ENCODE data around the gene MATN1.

Gene MATN1

GRCh38 chr1:30757352-30758120 lies 34.2 kb upstream of the MATN1 start, which contains the start of gene LAPTM5:
Gene LAPTM5 (minus strand): TSS chr1:30757774. CDS start chr1:30757745, 29 bp downstream.
- DNase-seq, result no peak

DNA sequence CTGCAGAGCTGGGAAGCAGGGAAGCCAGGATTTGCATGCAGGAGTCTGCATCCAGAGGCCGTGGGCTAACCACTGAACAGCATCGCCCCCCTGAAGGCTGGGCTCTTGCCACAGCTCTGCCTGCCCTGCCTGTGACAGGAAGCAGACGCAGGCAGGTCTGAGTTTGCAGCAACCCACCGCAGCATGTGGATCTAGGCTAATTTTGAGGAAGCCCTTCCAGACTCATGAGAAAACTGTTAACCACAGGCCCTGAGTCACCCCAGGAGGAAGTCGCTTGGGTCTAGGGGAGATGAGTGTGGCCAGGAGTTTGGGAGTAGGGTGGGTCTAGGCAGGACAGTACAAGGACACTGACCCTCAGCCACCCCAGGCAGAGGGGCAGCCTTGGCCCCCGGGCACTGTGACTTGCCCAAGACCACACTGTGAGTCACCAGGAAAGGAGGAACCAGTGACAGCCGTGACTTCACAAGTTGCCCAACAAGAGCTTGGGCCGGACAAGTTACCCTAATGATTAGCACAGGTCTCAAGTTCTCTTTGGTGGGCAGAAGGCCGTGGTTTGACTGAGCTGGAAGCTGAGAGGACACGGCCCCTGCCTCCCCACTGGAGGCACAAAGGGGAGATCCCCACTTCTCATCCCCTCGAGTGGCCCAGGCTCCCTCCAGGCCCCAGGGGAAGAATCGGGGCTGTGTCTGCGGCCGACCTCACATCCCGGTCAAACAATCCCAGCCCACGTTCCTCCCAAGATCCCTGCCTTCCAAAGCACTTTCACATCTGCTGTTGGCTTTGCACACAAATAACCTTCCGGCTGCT lies 33.4 kb upstream of the MATN1 start:
- DNase-seq, result no peak

GRCh38 chr1:30756206-30756544 lies 32.8 kb upstream of the MATN1 start:
- DNase-seq, result no peak

DNA sequence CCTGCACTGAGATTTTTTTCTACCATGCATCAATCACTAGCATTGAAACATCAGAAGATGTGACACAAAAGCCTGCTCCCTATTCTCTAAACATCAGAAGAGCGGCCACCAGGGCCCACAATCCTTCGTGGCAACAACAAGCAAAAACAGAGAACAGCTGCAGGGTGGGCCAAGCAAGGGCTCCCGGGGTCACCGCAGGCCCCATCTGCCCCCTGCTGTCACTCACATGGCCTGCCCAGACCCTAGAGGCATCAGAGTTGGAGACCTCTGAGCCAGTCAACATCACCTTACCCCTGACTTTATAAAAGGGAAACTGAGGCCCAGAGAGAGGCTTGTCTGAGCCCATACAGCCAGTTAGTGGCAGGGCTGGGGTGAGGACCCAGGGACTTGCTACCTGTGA lies 32.4 kb upstream of the MATN1 start:
- DNase-seq, result no peak

DNA sequence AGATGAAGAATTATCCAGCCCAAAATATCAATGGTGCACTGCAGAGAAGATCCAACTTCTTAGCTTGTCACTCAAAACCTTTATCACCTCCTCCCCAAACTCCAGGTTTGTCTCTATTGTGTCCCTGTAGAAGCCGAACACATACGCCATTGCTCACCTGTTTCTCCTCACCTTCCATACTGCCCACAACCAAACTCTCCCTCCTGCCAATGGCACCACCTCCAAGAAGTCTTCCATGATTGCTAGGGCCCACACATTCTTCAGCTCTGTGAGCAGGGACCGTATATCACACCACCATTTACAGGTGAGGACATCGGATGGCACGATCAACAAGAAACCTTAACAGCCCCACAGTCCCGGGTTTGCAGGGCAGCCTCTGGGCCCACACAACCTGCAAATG lies 31.9 kb upstream of the MATN1 start:
- DNase-seq, result no peak

DNA sequence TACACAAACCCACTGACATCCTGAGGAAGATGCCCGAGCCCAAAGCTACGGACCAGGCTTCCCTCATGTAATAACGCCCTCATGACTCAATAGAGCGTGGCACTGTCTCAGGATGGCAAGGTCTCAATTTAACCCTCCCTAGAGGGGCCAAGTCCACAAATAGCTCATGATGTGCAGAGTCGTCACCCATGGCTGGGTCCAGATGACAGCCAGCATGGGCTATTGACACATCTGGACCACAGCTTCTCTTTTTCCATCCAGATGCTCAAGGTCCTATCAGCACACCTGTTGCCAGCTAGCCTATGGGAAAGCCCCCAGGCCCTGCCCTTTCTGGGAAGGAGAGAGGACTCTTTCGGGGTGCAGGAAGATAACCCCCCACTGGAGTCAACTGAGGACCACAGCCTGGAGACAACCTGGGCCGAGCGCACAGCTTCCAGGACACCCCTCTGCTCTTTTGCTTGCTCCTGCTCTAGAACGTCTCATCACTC lies 31.3 kb upstream of the MATN1 start:
- no peak for DNase-seq

DNA sequence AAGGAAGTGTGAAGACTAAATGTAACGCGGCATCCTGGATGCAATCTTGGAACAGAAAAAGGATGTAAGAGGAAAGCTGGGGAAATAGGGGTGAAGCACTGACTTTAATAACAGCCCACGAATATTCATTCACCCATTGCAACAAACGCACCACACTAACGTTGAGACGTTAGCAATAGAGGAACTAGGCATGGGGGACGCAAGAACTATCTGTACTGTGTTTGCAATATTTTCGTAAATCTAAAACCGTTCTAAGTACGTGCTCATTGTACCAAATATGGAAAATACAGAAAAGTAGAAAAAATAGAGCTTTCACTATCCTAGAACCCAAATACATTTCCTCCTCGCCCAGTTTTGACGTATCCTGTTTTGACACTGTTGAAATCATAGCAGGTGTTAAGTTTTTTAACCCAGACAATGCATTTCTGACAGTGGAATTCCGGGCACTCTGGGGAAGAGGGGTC lies 30.3 kb upstream of the MATN1 start:
- DNase-seq, result no peak

DNA sequence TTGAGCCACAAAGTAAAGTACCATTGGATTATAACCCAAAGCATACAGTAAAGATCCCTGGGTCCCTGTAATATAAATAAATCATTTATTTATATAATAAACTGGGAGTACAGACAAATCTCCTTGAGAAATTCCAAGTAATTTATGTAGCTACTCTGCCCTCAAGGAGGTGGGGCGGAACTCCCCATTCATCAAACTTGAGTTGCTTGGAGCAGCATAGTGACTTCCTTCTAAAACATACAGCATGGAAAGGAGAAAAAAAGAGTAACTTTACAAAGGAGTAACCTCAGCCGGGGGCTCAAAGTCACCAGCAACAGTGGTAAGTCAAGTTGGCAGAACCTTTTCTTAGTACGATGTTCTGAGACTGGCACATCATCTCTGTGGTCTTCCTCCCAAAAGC lies 29.7 kb upstream of the MATN1 start:
- DNase-seq, result no peak

GRCh38 chr1:30752651-30752908 lies 29.2 kb upstream of the MATN1 start:
- no peak for DNase-seq

DNA sequence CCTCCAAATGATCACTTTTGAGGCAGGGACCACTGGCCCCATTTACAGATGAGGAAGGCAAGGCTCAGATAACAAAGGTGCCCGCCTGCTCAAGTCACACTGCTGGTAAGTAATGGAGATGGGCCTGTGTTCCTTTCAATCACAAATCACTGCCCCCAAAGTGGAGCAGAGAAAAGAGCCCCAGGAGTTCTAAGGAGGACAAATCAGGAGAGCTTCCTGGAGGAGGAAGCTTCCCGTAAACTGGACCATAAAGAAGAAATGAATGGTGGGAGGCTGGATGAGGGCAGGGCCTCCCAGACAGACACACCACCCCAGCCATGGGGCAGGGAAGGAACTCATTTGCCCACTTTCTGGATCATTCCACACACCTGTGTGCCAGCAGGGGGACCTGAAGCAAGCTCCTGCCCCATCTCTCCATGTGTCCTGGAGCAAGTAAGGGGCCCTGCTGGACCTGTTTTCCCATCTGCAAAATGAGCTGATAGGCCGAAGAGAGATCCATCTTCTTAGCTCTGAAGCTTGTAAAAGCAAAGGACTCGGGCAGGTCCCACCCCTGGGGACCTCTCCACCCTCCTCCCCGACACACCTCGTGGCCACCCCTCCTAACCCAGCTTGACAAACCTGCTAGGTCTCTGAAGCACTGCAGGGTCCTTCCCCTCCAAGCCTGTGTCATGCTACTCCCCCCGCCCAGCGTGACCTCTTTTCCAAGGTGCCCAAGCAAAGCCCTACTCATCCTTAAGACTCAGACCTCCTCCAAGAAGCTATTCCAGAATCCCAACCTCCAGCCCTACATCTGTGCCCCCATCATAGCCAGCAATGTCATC lies 28.7 kb upstream of the MATN1 start:
- DNase-seq, result no peak

DNA sequence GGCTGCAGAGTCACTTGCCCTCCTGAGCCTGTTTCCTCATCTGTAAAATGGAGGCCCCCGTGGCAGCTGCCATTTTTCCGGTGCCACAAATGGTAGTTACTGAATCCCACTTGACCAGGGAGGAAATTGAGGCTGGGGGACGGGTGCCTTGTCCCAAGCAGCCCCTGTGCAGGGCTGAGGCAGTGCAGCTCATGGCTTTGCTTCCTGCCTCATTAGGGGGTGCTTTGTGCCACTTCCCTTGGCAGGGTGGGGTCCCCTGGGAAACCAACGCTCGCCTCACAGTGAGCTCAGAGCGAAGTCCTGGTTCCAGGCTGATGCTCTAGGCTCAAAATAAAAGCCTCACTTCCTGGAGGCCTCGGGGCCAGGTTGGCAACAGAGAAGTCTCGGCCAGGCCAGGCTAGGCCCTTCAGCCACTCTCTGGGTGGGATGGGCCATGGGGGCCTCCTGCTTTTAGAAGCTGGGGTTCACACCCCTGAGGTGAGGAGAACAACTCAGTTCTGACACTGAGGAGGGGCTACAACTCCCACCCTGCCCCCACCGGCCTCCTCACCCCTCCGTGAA lies 27.4 kb upstream of the MATN1 start:
- DNase-seq, result no peak

DNA sequence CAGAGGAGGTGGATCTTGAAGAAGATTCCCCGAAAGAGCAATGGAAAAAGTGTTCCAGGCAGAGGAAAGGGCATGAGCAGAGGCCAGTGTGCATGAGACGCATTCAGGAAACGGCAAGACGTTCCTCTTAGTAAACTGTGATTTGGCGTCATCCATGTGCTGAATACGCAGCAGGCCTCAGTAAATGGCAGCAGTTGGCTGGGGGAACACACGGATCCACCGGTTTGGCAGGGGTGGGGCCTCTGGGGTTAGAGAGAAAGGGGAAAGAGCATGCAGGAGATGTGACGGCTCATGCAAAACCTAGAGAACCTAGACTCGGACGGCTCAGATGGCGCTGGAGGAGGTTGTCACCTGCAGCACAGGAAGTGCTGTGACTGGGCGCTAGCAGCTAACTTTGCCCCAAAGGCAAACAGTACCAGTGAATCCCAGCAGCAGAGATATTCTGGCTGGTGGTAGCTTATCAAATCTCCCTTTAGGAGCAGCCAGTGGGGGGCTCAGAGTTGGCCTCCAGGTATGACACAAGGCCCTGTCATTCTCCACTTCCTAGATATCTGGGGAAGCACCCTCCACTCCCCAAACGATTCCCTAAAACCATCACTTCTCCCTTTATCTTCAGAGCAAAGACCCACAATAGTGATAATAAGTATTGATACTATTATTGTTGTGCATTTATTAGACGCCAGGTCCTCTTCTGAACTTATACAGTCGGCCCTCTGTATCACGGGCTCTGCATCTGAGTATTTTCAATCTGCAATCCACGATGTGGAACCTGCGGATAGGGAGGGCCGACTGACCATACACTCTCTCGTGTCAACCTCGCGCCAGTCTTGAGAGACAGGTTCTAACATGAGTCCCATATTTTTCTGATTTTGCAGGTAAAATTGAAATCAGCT lies 26.6 kb upstream of the MATN1 start:
- peak; percentile 23 for DNase-seq

- DNase-seq, result no peak
Observed at GRCh38 chr1:30748699-30749401, 25.5 kb upstream of the MATN1 start.

- peak; percentile 37 for DNase-seq
Observed at GRCh38 chr1:30748098-30748698, 24.8 kb upstream of the MATN1 start.

- DNase-seq, result no peak
Observed at GRCh38 chr1:30747033-30748008, 23.9 kb upstream of the MATN1 start.

DNA sequence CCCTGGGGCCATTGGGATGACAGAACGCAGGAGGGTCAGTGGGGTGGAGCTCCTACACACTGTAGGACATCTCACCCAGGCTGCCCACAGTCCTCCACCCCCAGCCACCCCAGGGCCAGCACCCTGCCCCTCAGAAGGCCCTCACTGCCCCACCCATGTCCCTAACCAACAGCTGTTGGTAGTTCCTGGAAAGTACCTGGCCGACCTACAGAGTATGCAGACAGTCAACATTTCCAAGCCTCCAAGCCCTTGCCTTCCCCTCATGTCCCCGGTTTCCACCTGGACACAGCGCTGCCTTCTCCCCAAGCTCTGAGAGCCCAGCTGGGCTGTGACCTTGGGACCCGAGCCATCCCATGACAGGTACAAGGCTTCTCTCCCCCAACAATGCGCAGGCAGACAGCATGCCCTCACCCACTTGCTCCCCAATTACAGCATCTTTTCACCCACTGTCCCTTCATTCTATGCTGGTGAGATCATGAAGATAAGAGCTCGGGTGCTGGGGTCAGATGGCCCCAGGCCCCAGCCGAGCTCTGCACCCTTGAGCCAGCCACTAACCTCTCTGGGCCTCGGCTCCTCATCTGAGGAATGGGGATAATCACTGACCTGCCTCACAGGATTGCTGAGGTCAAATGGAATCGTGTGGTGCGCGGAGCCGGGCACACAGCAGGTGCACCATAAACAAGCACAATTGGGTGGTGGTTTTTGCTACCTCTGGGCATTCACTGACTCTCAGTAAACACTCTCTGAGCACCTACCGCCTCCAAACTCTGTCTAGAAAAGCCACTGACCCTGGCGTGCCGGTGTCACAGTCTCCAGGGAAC lies 23.0 kb upstream of the MATN1 start:
- DNase-seq, result peak; percentile 15

DNA sequence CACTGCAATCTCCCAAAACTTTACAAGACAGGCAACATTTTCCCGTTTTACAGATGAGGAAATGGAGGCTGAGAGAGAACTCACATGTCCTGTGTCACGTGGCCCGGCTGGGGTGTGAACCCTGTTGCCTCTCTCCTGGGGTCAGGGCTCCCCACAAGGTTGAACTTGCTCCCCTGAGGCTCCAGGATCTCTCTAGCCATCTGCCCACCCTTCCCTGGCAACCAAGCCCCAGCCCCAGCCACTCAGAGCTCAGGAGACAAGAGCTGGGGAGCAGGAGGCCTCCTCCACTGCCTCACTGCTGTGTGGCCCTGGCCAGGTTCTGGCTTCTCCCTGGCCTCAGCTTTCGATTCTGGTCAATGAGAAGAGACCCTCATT lies 22.4 kb upstream of the MATN1 start:
- DNase-seq, result no peak

DNA sequence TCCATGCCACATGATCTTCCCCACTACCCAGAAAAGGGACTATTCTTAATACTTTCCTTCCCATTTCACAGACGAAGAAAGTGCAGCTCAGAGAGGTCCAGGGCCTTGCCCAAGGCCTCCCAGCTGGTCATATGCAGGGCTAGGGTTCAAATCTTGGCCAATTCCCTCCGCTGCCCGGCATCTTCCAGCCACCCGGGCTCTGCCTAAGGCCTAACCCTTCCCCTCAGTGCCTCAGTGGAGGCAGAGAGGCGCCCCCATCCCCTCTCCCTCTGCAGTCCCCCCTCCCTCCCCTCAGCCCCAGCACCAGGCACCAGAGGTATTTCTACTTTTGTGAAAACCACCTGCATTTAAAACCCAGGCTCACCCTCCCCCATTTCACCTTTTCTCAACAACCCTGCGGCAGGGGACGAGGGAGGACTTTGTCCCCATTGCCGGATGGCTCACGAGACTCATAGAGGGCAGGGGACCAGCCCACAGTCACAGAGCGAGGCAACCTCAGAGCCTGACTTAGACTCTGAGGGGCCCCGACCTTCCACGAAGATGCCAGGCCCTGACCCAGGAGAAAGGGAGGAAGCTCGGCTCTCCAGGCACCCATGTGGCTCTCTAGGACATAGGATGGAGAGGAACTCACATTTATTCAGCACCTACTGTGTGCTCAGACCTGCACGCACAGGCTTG lies 21.9 kb upstream of the MATN1 start:
- peak; percentile 23 for DNase-seq
